GM19043 (cell line): ENCODE data around the gene MAML3.

Source experiments
- ATAC-seq: cut with Tn5 transposase; IDR thresholded peaks from one replicate; pipeline ENCODE4 v1.9.1; 2021; ENCODE audit warnings: low read depth; ENCODE audit not compliant: unreplicated experiment

MAML3 gene

GRCh38 chr4:139773560-139774318 is 380.2 kb downstream of the MAML3 start:
- ATAC-seq, result no peak

GRCh38 chr4:139770361-139770760 is 383.6 kb downstream of the MAML3 start:
- no peak for ATAC-seq

GRCh38 chr4:139769364-139769763 is 384.6 kb downstream of the MAML3 start:
- no peak for ATAC-seq

GRCh38 chr4:139768896-139769295 is 385.1 kb downstream of the MAML3 start:
- ATAC-seq, result no peak

- no peak for ATAC-seq
These were observed 385.6 kb downstream of the MAML3 start for GRCh38 chr4:139768366-139768765.

- ATAC-seq, result no peak
These were observed 386.4 kb downstream of the MAML3 start for GRCh38 chr4:139767585-139767984.

- ATAC-seq, result no peak
These were observed 386.8 kb downstream of the MAML3 start for GRCh38 chr4:139767168-139767567.

GRCh38 chr4:139764686-139765310 is 389.2 kb downstream of the MAML3 start:
- no peak for ATAC-seq

- ATAC-seq, result no peak
These were observed 389.8 kb downstream of the MAML3 start for GRCh38 chr4:139764182-139764581.

- no peak for ATAC-seq
These were observed 390.3 kb downstream of the MAML3 start for GRCh38 chr4:139763672-139764071.

GRCh38 chr4:139763205-139763604 is 390.8 kb downstream of the MAML3 start:
- ATAC-seq, result no peak

GRCh38 chr4:139762720-139763119 is 391.3 kb downstream of the MAML3 start:
- no peak for ATAC-seq

- ATAC-seq, result no peak
These were observed 392.5 kb downstream of the MAML3 start for GRCh38 chr4:139761461-139761860.

- ATAC-seq, result no peak
These were observed 393.4 kb downstream of the MAML3 start for GRCh38 chr4:139760567-139760966.

- ATAC-seq, result no peak
These were observed 394.9 kb downstream of the MAML3 start for GRCh38 chr4:139759097-139759496.

- no peak for ATAC-seq
These were observed 397.4 kb downstream of the MAML3 start for GRCh38 chr4:139756391-139757180.

GRCh38 chr4:139754938-139755337 is 399.0 kb downstream of the MAML3 start:
- no peak for ATAC-seq

GRCh38 chr4:139753686-139754085 is 400.3 kb downstream of the MAML3 start:
- no peak for ATAC-seq

GRCh38 chr4:139749835-139750498 is 404.0 kb downstream of the MAML3 start:
- no peak for ATAC-seq

- ATAC-seq, result no peak
These were observed 404.6 kb downstream of the MAML3 start for GRCh38 chr4:139749338-139749737.
